ENCODE results near the gene TCAIM. TPM values are rescaled to one million over a fixed set of nuclear protein-coding genes. Genes with fewer than 3 reads are reported as not detected.

TCAIM gene
- polyA plus RNA-seq, 1 of the 3 experiments (the other 2 are of a cell fraction): 8.4 TPM

- no peak for DNase-seq
- Histone ChIP-seq H3F3A (replicated peaks; ENCODE audit: insufficient read depth) (peaks cover 8% of the 10 kb centered on the region), H3K4me3 (ENCODE audit: low read depth in 2 of 2, low read length in 1 of 2) (no peak overlapping the region), H2AFZ (ENCODE audit: low read depth) (no peak overlapping the region), H3K9ac (no peak overlapping the region), H4K20me1 (ENCODE audit: insufficient read depth) (no peaks in the 10 kb centered on the region), H3K36me3 (replicated peaks in 1 of 2; ENCODE audit: control insufficient read depth in 1 of 2, insufficient read depth in 2 of 2, low read length in 1 of 2) (peaks cover 26 to 38% of the 10 kb centered on the region in 2 experiments), H3K27ac (ENCODE audit: low read depth in 2 of 2, low read length in 1 of 2) (no peak overlapping the region; a peak in 1 of 4 replicates), H3K9me2 (no peaks in the 10 kb centered on the region), H3K27me3 (ENCODE audit: insufficient read depth) (no peaks in the 10 kb centered on the region), H3K9me3 (peaks cover 4% of the 10 kb centered on the region; the same call in 1 of the 2 replicates), H3K4me1 (ENCODE audit: control insufficient read depth in 1 of 2, insufficient read depth in 2 of 2, low read depth in 1 of 2, low read length in 1 of 2) (peaks cover 3 to 19% of the 10 kb centered on the region in 2 experiments; a peak in 2 of 4 replicates), H3K79me2 (ENCODE audit: insufficient read depth) (no peaks in the 10 kb centered on the region), H3K4me2 (no peak overlapping the region)
- CTCF ChIA-PET: no interaction called here
- 98% methylated on average over 2 of the region's 2 CpGs for WGBS (ENCODE audit: low lambda C conversion rate)
- POLR2A ChIA-PET: interaction anchor here (0.6 kb wide), 1 partner anchor 672 kb away, joined by 3 read pairs; no protein-coding TSS in a partner anchor
- no peak for TF ChIP-seq SIN3A (IDR thresholded peaks at IDR 0.05; ENCODE audit: borderline replicate concordance, low read depth, low read length)
- TF ChIP-seq TEAD4 (IDR thresholded peaks at IDR 0.05; ENCODE audit: borderline replicate concordance, insufficient read depth): no peak
- no peak for TF ChIP-seq FOXM1 (IDR thresholded peaks at IDR 0.05; ENCODE audit: low read depth)
- no peak for TF ChIP-seq GATA2 (CRISPR knock-in tag; IDR thresholded peaks at IDR 0.05)
- no peak for TF ChIP-seq TAF1 (IDR thresholded peaks at IDR 0.05; ENCODE audit: borderline replicate concordance, low read depth, low read length)
- no peak for TF ChIP-seq YY1 (IDR thresholded peaks at IDR 0.05; ENCODE audit: low read depth)
- no peak for TF ChIP-seq RAD21 (IDR thresholded peaks at IDR 0.05; ENCODE audit: low read length)
- TF ChIP-seq RFX5 (IDR thresholded peaks at IDR 0.05; ENCODE audit: low read length): no peak
Measured at GRCh38 chr3:44442596-44443309, 104.2 kb downstream of the TCAIM start.

GRCh38 chr3:44444437-44444836 lies 105.9 kb downstream of the TCAIM start:
- Histone ChIP-seq H4K20me1 (ENCODE audit: insufficient read depth) (no peaks in the 10 kb centered on the region), H2AFZ (ENCODE audit: low read depth) (no peak overlapping the region), H3K4me2 (no peak overlapping the region), H3K4me1 (ENCODE audit: control insufficient read depth in 1 of 2, insufficient read depth in 2 of 2, low read depth in 1 of 2, low read length in 1 of 2) (peaks cover 3 to 12% of the 10 kb centered on the region in 2 experiments; a peak in 2 of 4 replicates), H3K27ac (ENCODE audit: low read depth in 2 of 2, low read length in 1 of 2) (no peak overlapping the region), H3F3A (replicated peaks; ENCODE audit: insufficient read depth) (peaks cover 8% of the 10 kb centered on the region), H3K79me2 (ENCODE audit: insufficient read depth) (no peaks in the 10 kb centered on the region), H3K9ac (no peak overlapping the region), H3K4me3 (ENCODE audit: low read depth in 2 of 2, low read length in 1 of 2) (no peak overlapping the region), H3K9me3 (peaks cover 8% of the 10 kb centered on the region; the same call in 1 of the 2 replicates), H3K27me3 (ENCODE audit: insufficient read depth) (no peaks in the 10 kb centered on the region), H3K36me3 (replicated peaks in 1 of 2; ENCODE audit: control insufficient read depth in 1 of 2, insufficient read depth in 2 of 2, low read length in 1 of 2) (peaks cover 43 to 55% of the 10 kb centered on the region in 2 experiments), H3K9me2 (no peaks in the 10 kb centered on the region)
- POLR2A ChIA-PET: interaction anchor here (1.0 kb wide), 1 partner anchor 140 kb away, joined by 4 read pairs; the partner anchor contains the start of gene ZNF660
- DNase-seq: no peak
- 95% methylated on average over 2 of the region's 2 CpGs for WGBS (ENCODE audit: low lambda C conversion rate)
- CTCF ChIA-PET: interaction anchor here (0.5 kb wide), 1 partner anchor 27 kb away, joined by 3 read pairs; no protein-coding TSS in a partner anchor
- TF ChIP-seq MAX (IDR thresholded peaks at IDR 0.05; ENCODE audit: low read depth) (no peak), RXRA (IDR thresholded peaks at IDR 0.05; ENCODE audit: borderline replicate concordance, low read depth) (no peak), GATA2 (CRISPR knock-in tag; IDR thresholded peaks at IDR 0.05) (no peak), NRF1 (IDR thresholded peaks at IDR 0.05; ENCODE audit: low read depth, low read length) (no peak), EP300 (IDR thresholded peaks at IDR 0.05; ENCODE audit: borderline replicate concordance in 1 of 2, low read depth in 1 of 2, low read length in 1 of 2) (no peak), SMC3 (IDR thresholded peaks at IDR 0.05; ENCODE audit: low read depth, low read length) (no peak), NFIC (IDR thresholded peaks at IDR 0.05; ENCODE audit: borderline replicate concordance) (no peak), USF2 (IDR thresholded peaks at IDR 0.05; ENCODE audit: borderline replicate concordance, low read depth, low read length) (no peak)

All from SK-N-SH (cell line).